Smooth muscle cell (in vitro differentiated cells): ENCODE measurements around the gene PCK2. TPM values are rescaled to one million over a fixed set of nuclear protein-coding genes. Genes with fewer than 3 reads are reported as not detected.

Source experiments
- DNase-seq: peaks from one replicate; lab custom pipeline; 2025; ENCODE audit not compliant: unreplicated experiment; lab: John Stamatoyannopoulos, UW
- H2AFZ ChIP-seq: fragments of 200-600 bp; sonication (generic); 2 replicates; pipeline ENCODE4 v1.6.0; 2016; ENCODE audit warnings: antibody characterized with exemption, low read depth, mild to moderate bottlenecking
- H3F3A ChIP-seq: fragments of 200-600 bp; sonication (generic); 2 replicates; pipeline ENCODE4 v1.6.0; 2017; ENCODE audit warnings: antibody characterized with exemption, low read depth
- H3K27ac ChIP-seq: fragments of 200-600 bp; sonication (generic); 2 replicates; pipeline ENCODE4 v1.5.1; 2016; ENCODE audit warnings: low read depth, mild to moderate bottlenecking
- H3K27me3 ChIP-seq: fragments of 200-600 bp; sonication (generic); 2 replicates; pipeline ENCODE4 v1.6.1; 2016; ENCODE audit warnings: low read depth, mild to moderate bottlenecking
- H3K36me3 ChIP-seq: fragments of 200-600 bp; sonication (generic); 2 replicates; pipeline ENCODE4 v1.5.1; 2016; ENCODE audit warnings: low read depth
- H3K4me1 ChIP-seq: fragments of 200-600 bp; sonication (generic); 2 replicates; pipeline ENCODE4 v1.5.1; 2016; ENCODE audit warnings: low read depth
- H3K4me2 ChIP-seq: fragments of 200-600 bp; sonication (generic); 2 replicates; pipeline ENCODE4 v1.6.0; 2016; ENCODE audit warnings: mild to moderate bottlenecking
- H3K4me3 ChIP-seq: fragments of 200-600 bp; sonication (generic); 2 replicates; pipeline ENCODE4 v1.5.1; 2016; ENCODE audit warnings: mild to moderate bottlenecking
- H3K79me2 ChIP-seq: fragments of 200-600 bp; sonication (generic); 2 replicates; pipeline ENCODE4 v1.6.0; 2016; ENCODE audit warnings: low read depth, mild to moderate bottlenecking
- H3K9ac ChIP-seq: fragments of 200-600 bp; sonication (generic); 2 replicates; pipeline ENCODE4 v1.6.0; 2016; ENCODE audit warnings: low read depth
- H3K9me3 ChIP-seq: fragments of 200-600 bp; sonication (generic); replicated peaks from 2 replicates; pipeline ENCODE4 v1.5.1; 2016; ENCODE audit warnings: low read depth
- H4K20me1 ChIP-seq: fragments of 200-600 bp; sonication (generic); 2 replicates; pipeline ENCODE4 v1.6.0; 2016; ENCODE audit warnings: low read depth
- CTCF ChIP-seq: fragments of 200-600 bp; sonication (generic); IDR thresholded peaks from 2 replicates; pipeline ENCODE4 v1.5.1; 2017; ENCODE audit warnings: borderline replicate concordance, mild to moderate bottlenecking, antibody characterized with exemption; ENCODE audit not compliant: insufficient read depth, poor library complexity, severe bottlenecking
- WGBS: methylation state at CpG from one replicate; pipeline ENCODE4 v1.1.7; 2016; ENCODE audit warnings: low lambda C conversion rate; 5-methylcytosine and 5-hydroxymethylcytosine counted together
- polyA plus RNA-seq: library from polyadenylated mRNA; unstranded; fragments of >200 nt; fragmentation: Nextera tagmentation; extraction: Ambion mirVana; gene quantifications from 2 replicates; pipeline ENCODE4 v1.2.1, GENCODE V29; 2016
- total RNA-seq: library from RNA; depleted of rRNA; stranded (reverse); fragments of >200 nt; gene quantifications from 2 replicates; pipeline ENCODE4 v1.2.3, GENCODE V29; 2014

The PCK2 gene
- total and polyA plus RNA-seq, 2 experiments from 2014 or later, result 21.5 to 40.4 TPM

- peaks cover 21% of the 10 kb centered on the region for H3K27me3 ChIP-seq
- no peak overlapping the region for H3K9ac ChIP-seq
- H3K4me1 ChIP-seq, result no peaks in the 10 kb centered on the region
- no peak for TF ChIP-seq CTCF
- H3K27ac ChIP-seq, result no peak overlapping the region
- H3K4me3 ChIP-seq, result no peak overlapping the region
- no peak for DNase-seq
- no peaks in the 10 kb centered on the region for H3K9me3 ChIP-seq
- no peaks in the 10 kb centered on the region for H3K36me3 ChIP-seq
- H4K20me1 ChIP-seq, result no peaks in the 10 kb centered on the region
- 73% methylated on average over 6 of the region's 6 CpGs for WGBS
- H3K4me2 ChIP-seq, result no peak overlapping the region
- no peak overlapping the region for H2AFZ ChIP-seq
- H3F3A ChIP-seq, result no peaks in the 10 kb centered on the region
- no peaks in the 10 kb centered on the region for H3K79me2 ChIP-seq
Measured at GRCh38 chr14:24054324-24054641, 39.8 kb upstream of the PCK2 start.

DNA sequence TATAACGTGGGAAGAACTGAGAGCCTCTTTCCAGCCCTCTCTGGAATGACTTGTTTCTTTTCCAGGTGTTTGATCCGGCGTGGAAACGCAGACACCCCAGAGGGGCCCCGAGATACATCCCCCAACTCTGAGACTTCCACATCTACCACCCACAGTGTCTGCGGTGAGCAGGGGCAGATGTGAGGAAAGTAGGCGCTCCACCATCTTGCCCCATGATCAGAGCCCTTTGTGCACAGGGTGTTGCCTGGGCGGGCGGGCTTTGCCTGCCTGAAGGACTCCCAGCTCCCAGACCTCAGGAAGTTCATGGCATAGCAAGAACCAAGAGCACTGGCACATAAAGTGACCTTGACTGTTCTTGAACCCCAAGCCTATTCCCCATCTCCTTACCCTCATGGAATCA lies 39.5 kb upstream of the PCK2 start:
- no peaks in the 10 kb centered on the region for H4K20me1 ChIP-seq
- H3K27me3 ChIP-seq, result peaks cover 21% of the 10 kb centered on the region
- no peaks in the 10 kb centered on the region for H3K4me1 ChIP-seq
- H3K9me3 ChIP-seq, result no peaks in the 10 kb centered on the region
- no peak for TF ChIP-seq CTCF
- H2AFZ ChIP-seq, result no peak overlapping the region
- no peak overlapping the region for H3K27ac ChIP-seq
- H3K79me2 ChIP-seq, result no peaks in the 10 kb centered on the region
- no peak overlapping the region for H3K9ac ChIP-seq
- DNase-seq, result no peak
- WGBS, result 89% methylated on average over 9 of the region's 9 CpGs
- H3F3A ChIP-seq, result no peaks in the 10 kb centered on the region
- no peak overlapping the region for H3K4me2 ChIP-seq
- no peak overlapping the region for H3K4me3 ChIP-seq
- no peaks in the 10 kb centered on the region for H3K36me3 ChIP-seq

- Histone ChIP-seq H3K36me3 (no peaks in the 10 kb centered on the region), H3K4me2 (no peak overlapping the region), H3K9me3 (no peaks in the 10 kb centered on the region), H2AFZ (no peak overlapping the region), H3K27ac (no peak overlapping the region), H3K79me2 (no peaks in the 10 kb centered on the region), H3K9ac (no peak overlapping the region), H3F3A (no peaks in the 10 kb centered on the region), H3K27me3 (peaks cover 17% of the 10 kb centered on the region), H4K20me1 (no peaks in the 10 kb centered on the region), H3K4me3 (no peak overlapping the region), H3K4me1 (no peaks in the 10 kb centered on the region)
- no peak for TF ChIP-seq CTCF
- WGBS, result 88% methylated on average over 9 of the region's 10 CpGs
- no peak for DNase-seq
Measured at GRCh38 chr14:24055971-24056799, 37.9 kb upstream of the PCK2 start.

DNA sequence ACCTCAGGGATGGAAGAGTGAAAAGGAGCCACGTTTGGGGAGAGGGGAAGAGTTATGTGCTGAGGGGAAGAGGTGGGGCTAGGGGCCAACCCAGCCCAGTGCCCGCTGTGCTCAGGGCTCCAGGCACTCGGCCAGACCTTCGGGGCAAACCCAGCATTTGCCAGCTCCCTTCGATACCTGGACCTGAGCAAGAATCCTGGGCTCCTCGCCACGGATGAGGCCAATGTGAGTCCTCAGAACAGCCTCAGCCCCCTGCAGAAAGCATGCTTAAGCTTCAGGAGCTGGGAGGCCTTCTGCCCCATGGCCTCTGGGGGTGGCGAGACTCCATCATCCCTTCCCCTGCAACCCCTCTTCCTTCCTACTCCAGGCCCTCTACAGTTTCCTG lies 37.3 kb upstream of the PCK2 start:
- H3K9me3 ChIP-seq, result no peaks in the 10 kb centered on the region
- TF ChIP-seq CTCF, result no peak
- no peaks in the 10 kb centered on the region for H3K36me3 ChIP-seq
- 78% methylated on average over 8 of the region's 8 CpGs for WGBS
- no peaks in the 10 kb centered on the region for H3F3A ChIP-seq
- DNase-seq, result no peak
- H3K79me2 ChIP-seq, result no peaks in the 10 kb centered on the region
- H4K20me1 ChIP-seq, result no peaks in the 10 kb centered on the region
- peaks cover 17% of the 10 kb centered on the region for H3K27me3 ChIP-seq
- H3K4me2 ChIP-seq, result no peak overlapping the region
- H3K9ac ChIP-seq, result no peak overlapping the region
- H3K4me3 ChIP-seq, result no peak overlapping the region
- no peaks in the 10 kb centered on the region for H3K4me1 ChIP-seq
- H3K27ac ChIP-seq, result no peak overlapping the region
- H2AFZ ChIP-seq, result no peak overlapping the region
